Measurements from ENCODE around the gene MTAP.

MTAP gene

DNA sequence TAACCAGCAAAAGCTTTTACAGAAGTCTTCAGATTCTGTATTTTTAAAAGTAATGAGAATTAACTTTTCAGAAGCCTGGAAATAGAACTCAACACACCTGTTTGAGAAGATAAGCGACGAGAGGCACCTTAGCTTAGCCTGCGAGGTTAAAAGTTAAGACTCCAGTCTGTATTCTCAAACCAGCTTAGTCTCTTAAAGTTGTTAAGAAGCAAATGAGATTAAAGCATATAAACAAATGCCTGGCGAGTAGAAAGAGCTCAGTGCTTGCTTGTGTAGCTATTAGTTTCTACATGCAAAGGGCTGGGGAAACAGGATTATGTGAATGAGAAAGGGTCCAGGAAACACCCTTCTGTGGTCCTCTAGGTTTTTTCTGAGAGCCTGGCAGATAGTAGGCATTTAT is 51.7 kb downstream of the MTAP start:
- no peak for DNase-seq

DNA sequence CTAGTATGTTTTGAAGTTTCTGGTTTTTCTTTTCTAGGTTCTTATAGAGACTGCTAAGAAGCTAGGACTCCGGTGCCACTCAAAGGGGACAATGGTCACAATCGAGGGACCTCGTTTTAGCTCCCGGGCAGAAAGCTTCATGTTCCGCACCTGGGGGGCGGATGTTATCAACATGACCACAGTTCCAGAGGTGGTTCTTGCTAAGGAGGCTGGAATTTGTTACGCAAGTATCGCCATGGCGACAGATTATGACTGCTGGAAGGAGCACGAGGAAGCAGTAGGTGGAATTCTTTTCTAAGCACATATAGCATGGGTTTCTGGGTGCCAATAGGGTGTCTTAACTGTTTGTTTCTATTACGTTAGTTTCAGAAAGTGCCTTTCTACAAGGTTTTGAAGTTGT is 52.2 kb downstream of the MTAP start:
- DNase-seq: peak; percentile 19

DNA sequence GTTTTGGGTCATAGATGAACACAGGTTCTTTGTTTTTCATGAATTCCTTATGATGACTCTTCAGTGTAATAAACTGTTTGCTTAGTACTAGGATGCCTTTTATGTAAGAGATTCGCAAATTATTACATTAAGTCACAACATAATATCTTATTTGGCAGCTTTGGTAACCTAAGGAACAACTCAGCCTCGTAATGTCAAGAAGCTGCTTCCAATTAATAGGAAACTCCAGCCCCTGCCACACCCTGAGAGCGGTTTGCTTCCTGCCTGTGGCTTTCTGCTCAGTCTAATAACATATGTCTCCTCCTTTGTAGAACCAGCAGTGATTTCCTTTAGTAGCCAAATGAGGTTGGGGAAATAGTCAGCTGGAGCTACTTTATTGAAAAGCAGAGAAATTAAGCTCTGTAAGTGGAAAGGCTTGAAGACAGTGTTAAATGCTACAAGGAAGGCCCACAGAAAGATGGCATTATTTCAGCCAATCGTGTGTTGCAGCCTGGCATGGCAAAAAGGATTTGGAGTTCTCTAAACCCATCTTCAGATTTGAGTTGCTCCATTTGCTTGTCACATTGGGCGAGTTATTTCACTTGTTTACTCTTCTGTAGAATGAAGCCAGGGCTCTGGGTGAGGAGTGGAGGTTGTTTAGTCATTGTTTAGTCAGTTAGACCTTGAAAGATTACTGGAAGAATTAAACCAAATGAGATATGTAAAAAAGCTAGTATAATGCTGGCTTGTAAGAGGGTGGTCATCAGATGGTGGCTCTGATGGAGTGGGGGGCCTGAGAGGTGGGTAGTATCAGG is 54.1 kb downstream of the MTAP start:
- DNase-seq: no peak

DNA sequence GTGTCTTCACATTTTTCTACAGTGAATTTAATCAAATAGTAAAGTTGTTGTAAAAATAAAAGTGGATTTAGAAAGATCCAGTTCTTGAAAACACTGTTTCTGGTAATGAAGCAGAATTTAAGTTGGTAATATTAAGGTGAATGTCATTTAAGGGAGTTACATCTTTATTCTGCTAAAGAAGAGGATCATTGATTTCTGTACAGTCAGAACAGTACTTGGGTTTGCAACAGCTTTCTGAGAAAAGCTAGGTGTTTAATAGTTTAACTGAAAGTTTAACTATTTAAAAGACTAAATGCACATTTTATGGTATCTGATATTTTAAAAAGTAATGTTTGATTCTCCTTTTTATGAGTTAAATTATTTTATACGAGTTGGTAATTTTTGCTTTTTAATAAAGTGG is 60.4 kb downstream of the MTAP start:
- DNase-seq: no peak

DNA sequence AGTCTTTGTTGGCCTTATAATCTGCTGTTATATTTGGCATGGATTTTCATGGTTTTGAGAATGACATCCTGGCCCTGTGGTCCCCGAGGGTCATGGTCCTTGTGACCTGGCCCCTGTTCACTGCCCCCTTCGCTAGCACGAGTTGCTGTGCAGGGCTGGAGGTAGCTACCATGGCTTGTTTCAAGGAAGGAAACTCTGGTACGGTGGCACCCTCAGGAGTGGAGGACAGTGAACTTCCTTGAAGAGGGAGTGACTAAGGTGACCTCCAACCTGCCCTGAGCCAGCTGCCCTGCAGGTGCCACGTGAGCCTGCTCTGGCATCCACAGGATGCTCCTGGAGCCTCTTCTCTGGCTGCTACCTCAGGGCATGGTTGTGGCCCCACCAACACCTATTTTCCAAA is 62.1 kb downstream of the MTAP start:
- DNase-seq: no peak

DNA sequence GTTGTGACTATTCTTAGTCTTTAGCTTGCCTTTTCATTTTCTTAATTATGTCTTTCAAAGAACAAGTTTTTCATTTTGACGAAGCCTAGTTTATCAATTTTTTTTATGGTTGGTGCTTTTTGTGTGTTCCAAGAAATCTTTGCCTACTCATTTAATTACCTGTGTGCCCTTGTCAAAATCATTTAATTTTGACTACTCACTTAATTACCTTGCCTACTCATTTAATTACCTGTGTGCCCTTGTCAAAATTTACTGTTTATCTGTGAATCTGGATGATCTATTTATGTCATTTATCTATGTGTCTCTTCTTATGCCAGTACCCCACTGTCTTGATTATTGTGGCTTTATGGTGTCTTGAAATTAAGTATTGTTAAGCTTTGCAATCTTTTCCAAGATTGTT is 63.9 kb downstream of the MTAP start:
- DNase-seq: no peak

DNA sequence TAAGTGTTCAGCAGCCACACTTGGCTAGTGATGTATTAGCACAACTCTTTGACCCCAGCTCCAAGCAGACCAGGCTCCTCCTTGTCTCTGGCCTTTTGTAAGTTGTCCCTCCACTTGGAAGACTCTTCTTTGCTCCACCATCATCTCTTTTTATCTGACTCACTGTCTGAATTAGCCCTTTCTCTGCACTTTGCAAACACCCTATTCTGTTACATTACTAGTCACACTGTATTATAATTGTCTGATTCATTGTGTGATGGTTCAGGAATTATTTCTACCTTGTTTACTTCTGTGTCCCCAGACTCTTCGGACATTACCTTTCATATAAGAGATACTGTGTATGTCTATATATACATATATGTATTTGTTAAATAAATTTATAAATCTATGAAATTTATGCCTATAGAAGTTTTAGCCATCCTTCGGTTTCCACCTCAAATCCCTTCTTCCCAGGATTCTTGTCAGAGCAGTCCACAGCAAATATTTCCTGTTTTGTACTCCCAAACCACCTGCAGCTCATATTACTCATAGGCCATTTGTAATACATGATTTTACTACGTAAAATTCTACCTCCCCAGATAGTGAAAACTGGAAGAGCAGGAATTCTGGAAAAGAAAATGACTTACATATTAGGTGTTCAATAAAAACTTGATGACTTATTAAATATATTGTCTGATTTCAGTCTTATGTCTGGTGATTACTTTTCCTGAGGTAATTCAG is 69.0 kb downstream of the MTAP start:
- DNase-seq: no peak

DNA sequence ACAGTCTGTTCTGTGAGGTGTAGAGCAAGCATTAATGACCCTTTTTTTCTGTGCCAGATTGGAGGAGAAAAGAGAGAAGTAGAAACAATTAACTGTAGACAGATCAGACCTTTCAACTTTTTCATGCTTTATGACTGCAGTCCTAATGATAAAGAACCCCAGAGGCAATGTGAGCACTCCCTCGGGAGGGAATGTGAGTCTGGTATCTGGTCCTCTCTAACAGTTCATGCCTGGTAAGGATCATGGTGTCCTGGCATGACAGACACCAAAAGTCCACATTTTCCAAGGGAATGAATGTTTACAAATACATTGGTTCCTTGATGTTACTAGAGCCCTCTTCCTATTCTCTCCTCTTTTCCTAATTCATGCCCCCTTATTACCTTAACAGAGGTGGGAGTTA is 70.3 kb downstream of the MTAP start:
- no peak for DNase-seq

DNA sequence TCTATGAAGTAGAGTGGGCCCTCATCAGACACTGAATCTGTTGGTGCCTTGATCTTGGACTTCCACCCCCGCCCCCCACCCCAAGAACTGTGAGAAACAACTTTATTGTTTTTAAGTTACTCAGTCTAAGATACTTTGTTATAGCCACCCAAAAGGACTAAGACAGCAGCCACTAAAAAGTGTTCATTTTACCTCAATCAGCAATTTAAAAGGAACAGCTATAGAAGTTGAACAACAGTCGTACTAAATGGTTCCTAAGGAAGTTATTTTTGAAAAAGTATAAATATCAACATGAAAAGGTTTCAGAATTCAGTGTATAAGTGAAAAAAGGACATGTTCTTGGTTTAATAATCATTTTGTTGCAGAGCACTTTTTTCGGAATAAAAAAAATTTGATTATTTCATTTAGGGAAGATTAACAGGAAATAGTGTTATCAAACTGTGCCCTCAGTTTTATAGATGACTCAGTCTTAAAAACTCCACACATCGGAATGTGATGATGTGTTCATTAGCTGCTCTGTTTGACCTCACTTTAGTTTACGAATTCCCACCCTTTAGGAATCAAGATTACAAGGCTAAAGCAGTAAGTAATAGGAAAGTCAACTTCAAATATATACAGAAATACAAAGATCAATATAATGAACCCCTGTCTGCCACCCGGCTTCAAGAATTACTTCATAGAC is 71.2 kb downstream of the MTAP start:
- DNase-seq: no peak

DNA sequence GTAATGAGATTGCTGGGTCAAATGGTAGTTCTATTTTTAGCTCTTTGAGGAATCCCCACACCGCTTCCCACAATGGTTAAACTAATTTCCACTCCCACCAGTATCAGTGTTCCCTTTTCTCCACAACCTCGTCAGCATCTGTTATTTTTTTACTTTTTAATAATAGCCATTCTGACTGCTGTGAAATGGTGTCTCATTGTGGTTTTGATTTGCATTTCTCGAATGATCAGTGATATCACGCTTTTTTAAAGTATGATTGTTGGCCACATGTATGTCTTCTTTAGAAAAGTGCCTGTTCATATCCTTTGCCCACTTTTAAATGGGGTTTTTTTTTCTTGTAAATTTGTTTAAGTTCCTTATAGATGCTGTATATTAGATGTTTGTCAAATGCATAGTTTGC is 73.5 kb downstream of the MTAP start:
- DNase-seq: no peak

DNA sequence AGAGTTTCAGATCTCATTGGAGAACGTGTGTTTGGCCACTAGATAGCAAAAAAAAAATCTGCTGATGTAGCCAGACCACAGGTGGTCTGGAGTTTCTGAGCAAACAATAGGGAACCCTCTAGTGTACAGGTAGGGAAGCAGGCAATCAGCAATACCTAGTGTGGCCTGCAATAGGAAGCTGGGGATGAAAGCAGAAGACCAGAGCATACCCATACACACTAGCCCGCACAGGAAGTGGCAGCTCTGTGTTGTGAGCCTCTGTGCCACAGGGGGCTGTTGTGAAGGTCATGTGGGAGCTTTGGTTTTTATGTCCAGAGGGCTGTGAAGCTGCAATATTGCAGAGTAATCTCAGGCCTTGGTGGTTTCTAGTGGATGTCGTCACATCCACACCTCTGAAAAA is 81.2 kb downstream of the MTAP start:
- DNase-seq: no peak

DNA sequence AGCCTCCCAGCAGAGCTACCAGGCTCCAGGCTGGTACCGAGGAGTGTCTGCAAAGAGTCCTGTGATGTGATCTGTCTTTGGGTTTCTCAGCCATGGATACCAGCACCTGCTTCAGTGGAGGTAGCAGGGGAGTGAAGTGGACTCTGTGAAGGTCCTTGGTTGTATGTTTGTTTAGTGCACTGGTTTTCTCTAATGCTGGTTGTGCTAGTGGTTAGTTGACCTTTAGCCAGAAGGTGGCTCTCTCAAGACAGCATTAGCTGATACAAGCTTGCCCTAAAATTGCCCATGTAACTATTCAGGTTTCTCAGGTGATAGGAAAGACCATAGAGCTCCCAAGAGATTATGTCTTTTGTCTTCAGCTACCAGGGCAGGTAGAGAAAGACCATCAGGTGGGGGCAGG is 87.2 kb downstream of the MTAP start:
- no peak for DNase-seq

DNA sequence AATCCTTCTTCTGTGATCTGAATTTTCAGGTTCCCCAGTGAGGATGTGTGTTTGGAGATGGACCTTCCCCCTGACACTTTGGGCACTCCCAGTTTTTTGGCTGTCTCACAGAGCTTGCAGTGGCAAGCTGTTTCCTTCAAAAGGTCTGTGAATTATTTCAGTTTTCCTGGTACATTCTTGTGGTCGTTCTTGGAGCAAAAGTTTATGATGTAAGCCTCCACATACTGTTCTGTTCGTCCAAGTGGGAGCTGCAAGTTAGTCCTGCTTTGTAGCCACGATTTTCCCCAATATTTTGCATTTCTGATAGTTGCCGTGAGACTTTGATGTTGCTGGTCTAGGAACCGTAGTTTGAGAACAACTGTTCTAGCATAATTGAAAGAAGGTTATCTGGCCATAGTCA is 88.3 kb downstream of the MTAP start:
- no peak for DNase-seq

DNA sequence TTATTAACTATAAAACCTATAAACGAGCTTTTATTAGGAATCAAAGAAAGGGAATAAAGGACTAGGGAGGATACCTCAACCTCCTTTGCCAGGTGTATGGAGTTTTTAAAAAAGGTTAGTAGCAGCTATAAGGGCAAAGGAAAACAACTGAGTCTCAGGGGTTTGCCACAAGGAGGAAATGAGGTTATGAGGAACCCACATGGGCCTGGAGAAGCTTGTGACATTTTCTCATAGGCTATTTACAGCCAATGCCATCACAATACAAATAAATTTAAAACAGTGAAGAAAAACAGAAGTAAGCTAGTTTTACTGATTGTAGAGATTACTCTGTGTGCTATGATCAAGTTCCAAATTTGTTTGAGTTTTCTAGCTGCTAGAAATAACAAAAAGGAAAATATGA is 99.1 kb downstream of the MTAP start:
- DNase-seq: no peak

DNA sequence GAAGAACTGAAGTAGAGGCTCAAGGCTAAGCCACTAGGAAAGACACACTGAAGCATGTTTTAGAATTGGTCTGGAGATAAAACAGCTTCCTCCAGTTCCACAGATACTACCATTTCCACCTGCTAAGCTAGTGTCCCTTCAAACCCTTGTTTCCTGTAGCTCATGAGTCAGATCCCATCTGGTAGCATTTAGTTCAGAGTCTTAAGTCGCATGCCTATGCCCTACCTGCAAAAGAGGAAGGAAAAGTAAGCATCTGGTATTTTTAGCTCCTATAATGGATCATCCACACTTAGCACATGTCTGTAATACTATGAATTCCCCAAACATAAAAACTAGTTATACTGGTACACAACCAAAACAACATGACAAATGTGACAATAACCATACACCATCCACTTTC is 99.7 kb downstream of the MTAP start:
- no peak for DNase-seq

DNA sequence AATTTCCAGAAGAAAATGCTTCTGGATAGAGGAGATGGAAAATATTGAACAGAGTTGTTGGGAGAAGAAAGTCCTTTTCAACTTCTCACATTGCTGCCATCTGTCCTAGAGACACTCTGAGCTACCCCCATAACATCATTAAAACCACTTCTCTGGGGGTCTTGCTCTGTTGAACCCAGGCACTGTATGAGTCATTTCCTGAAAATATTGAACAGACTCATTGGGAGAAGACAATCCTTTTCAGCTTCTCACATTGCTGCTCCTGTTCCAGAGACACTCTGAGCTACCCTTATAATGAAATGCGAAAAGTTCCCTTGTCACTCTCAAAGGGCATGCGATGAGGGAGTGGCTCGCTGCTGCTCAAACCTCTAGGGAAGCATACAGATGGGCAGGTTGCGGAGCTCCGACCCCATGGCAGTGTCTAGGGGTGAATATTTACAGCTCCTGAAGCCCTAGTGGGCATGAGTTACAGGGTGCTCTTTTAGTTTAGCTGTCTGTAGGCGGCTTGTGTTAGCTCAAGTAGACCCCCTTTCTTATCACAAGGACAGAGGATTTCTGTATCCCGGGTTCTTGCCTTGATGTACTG is 101.0 kb downstream of the MTAP start:
- no peak for DNase-seq

DNA sequence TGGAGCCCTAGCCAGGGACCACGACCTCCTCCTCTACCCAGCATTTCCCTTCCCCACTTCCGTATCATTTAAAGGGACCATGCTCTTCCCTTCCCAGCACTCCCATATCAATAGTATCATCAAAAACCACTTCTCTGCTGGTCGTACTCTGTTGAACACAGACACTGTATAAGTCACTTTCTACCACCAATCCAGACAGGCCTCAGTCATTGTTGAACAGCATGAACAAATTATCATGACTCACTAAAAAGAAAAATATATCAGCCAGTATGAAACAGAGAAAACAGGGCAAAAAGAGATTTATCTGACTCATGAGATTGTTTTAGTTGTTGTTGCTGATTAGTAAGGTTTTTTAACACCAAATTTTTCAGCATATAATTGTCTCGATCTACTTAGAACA is 101.9 kb downstream of the MTAP start:
- no peak for DNase-seq

DNA sequence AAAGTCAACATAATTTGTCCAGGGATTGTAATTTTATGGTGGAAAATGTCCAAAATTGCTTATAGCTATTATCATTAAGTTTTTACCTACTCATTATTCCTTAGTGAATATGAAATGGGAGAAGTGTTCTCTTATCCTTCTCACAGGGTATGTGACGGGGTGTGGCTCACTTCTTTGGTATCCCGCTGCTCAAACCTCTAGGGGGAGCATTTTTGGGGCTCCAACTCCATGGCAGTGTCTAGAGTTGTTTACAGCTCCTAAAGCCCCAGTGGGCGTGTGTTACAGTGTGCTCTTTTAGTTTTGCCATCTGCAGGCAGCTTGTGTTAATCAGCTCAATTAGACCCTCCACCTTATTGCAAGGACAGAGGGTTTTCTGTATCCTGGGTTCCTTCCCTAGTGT is 102.3 kb downstream of the MTAP start:
- no peak for DNase-seq

DNA sequence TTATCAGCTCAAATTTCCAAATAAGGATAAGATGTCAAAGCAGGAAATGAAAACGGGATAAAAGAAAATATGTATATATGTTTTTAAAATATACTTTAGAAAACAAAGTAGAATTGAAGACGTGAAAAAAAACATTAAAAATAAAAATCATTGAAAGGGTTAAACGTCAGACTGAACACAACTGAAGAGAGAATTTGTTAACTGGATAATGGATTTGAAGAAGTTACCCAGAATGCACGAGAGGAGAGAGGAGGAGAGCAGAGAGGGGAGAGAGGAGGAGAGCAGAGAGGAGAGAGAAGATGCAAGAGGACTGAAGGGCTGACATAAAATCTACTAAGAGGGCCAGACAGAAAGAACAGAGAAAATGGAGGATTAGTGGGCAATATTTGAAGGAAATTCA is 103.8 kb downstream of the MTAP start:
- DNase-seq: no peak

DNA sequence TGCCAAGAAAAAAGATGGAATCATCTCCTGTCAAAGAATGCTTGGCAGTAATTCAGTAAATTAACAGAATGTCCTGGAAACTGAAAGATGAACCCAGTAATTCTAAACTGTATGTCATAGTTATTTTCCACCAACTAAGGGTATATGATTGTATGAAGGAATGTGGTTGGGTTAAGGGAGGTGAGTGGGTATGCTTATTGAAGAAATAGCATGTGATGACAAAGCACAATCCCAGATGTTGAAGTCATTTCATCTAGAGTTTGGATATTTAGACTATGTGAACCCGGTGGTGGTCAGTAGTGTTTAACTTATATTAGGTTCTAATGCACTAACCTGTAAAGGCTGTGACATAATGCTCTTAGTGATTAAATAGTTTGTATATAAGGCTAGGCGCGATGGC is 104.4 kb downstream of the MTAP start:
- no peak for DNase-seq

DNA sequence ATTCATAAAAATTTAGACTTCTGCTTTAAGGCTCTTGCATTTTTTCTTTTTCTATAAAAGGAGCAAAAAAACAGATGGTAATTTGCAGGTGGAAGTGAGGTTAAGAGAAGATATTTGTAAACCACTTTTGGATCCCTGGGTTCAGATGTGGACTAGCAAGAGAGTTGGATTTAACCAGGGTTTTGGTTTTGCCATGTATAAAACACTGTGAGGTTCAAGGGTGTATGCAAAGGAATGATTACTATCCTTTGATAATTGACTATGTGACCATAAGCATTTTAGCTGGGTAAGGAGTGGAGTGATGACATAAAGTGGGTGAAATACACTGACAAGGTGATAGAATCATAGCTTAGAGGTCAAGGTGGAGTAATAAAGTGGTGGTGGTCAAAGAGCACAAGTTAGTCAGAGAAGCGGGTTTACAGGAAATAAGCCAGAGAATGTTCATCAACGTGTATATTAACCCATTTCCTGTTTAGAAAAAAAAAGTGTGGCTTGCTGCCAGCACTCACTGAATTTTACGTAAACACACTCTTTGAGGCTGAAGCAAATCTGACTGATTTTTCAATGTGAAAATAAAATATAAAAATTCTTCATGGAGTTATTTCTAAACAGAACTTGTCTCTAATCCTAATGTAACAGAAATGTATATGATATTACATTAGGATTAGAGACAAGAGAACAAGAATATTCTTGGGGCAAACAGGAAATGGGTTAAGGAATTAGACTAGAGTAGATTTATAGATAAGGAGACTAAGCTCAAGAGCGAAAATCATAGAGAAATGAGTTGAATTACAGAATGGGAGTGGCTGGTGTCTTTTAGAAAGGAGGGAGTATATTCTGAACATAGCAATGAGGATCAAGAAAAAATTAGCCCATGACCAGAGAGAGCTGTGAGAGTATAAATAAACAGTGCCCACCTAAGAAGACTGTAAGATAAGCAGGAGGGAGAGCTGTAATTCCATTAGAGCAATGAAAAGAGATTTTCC is 117.2 kb downstream of the MTAP start:
- DNase-seq: no peak

DNA sequence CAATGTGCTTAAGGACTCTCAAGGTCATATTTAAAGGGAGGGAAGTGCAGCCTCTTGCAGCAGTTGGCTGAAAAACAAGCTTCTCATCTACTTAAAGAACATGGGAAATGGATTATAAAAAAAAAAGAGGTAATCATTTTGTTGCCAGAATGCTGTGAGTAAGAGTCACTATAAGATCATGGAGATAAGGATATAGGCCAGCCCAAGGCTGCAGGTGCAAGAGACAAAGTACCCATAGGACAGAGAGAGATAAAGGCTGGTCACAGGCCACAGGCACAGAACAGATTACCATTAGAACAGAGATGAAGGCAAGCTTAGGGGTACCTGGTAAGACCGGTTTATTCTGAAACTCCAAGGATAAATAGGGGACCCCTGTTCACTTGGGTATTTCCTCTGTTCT is 121.3 kb downstream of the MTAP start:
- no peak for DNase-seq

DNA sequence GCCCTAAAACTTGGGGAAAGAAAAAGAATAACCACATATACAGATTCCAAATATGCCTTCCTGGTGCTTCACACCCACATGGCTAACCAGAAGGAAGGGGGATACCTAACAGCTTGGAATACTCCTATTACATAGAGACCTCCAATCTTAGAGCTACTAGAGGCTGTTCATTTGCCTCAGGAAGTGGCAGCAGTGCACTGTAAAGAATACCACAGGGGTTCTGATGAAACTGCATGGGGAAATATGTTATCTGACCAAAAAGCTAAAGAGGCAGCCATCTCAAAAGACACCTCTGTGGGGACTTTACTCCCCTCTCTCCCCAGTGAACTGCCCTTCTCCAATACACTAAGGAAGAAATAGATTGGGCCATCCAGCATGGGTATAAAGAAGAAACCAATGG is 125.3 kb downstream of the MTAP start:
- no peak for DNase-seq

Data from eye (tissue), 1 donor.